OCI-LY7 (cell line): ENCODE results near the gene CEP55. TPM values are rescaled to one million over a fixed set of nuclear protein-coding genes. Genes with fewer than 3 reads are reported as not detected.

ENCODE experiments used
- BruUV-seq: library from RNA; stranded (reverse); fragments of 400-500 nt; replicated peaks from 2 replicates; lab custom pipeline; 2021; lab: Mats Ljungman, UMichigan
- CTCF ChIA-PET: fragments of 300-600 bp; sonication (Branson Sonifier 250); formaldehyde crosslinking; loops from one replicate; lab custom pipeline; 2022; ENCODE audit warnings: antibody characterized with exemption; ENCODE audit not compliant: unreplicated experiment; lab: Charles Lee
- POLR2A ChIA-PET: fragments of 300-600 bp; sonication (Branson Sonifier 250); formaldehyde crosslinking; loops from one replicate; lab custom pipeline; 2022; ENCODE audit warnings: antibody characterized with exemption; lab: Charles Lee
- DNase-seq: peaks from one replicate; pipeline ENCODE4 v3.0.0-alpha.2; 2015; ENCODE audit warnings: low spot score
- H2AFZ ChIP-seq: fragments of 200-600 bp; sonication (generic), shearing (Covaris generic); 2 replicates; pipeline ENCODE4 v1.6.1; 2014; ENCODE audit warnings: mild to moderate bottlenecking, antibody characterized with exemption, low read length, moderate library complexity
- H3K27ac ChIP-seq: fragments of 200-600 bp; sonication (generic); 2 replicates; pipeline ENCODE4 v1.5.1; 2014; ENCODE audit warnings: mixed run types, low read depth, mild to moderate bottlenecking, moderate library complexity, low read length, inconsistent platforms; ENCODE audit not compliant: poor library complexity, severe bottlenecking
- H3K36me3 ChIP-seq: fragments of 200-600 bp; sonication (generic); 2 replicates; pipeline ENCODE4 v1.6.1; 2014; ENCODE audit warnings: mild to moderate bottlenecking, antibody characterized with exemption, low read length, moderate library complexity, mixed read lengths; ENCODE audit not compliant: insufficient read depth
- H3K4me1 ChIP-seq: fragments of 200-600 bp; sonication (generic); 2 replicates; pipeline ENCODE4 v1.5.1; 2014; ENCODE audit warnings: mild to moderate bottlenecking, low read length; ENCODE audit not compliant: insufficient read depth, poor library complexity, severe bottlenecking
- H3K4me2 ChIP-seq: fragments of 200-600 bp; sonication (generic); 2 replicates; pipeline ENCODE4 v1.6.1; 2014; ENCODE audit warnings: mild to moderate bottlenecking, low read length
- H3K4me3 ChIP-seq: fragments of 200-600 bp; sonication (generic); 2 replicates; pipeline ENCODE4 v1.5.1; 2014; ENCODE audit warnings: mild to moderate bottlenecking, low read depth, low read length; ENCODE audit not compliant: poor library complexity, severe bottlenecking
- H3K79me2 ChIP-seq: fragments of 200-600 bp; sonication (generic); 2 replicates; pipeline ENCODE4 v1.6.1; 2016; ENCODE audit warnings: low read depth, mild to moderate bottlenecking, low read length, moderate library complexity, mixed read lengths; ENCODE audit not compliant: insufficient read depth
- H3K9me2 ChIP-seq: fragments of 200-600 bp; sonication (generic); 2 replicates; pipeline ENCODE4 v1.6.1; 2016; ENCODE audit warnings: mild to moderate bottlenecking, low read length, mixed read lengths; ENCODE audit not compliant: insufficient read depth
- H3K9me3 ChIP-seq: fragments of 200-600 bp; sonication (generic); 2 replicates; pipeline ENCODE4 v1.6.1; 2014; ENCODE audit warnings: mild to moderate bottlenecking, mixed run types, low read length, mixed read lengths
- H4K20me1 ChIP-seq: fragments of 200-600 bp; sonication (generic); 2 replicates; pipeline ENCODE4 v1.6.1; 2014; ENCODE audit warnings: mild to moderate bottlenecking, antibody characterized with exemption, low read length, moderate library complexity, mixed read lengths; ENCODE audit not compliant: insufficient read depth
- EZH2phosphoT487 ChIP-seq: fragments of 200-600 bp; sonication (generic); IDR thresholded peaks from 2 replicates; pipeline ENCODE4 v1.6.1; 2018; ENCODE audit warnings: low read depth, borderline replicate concordance, mild to moderate bottlenecking, mixed run types, antibody characterized with exemption, low read length, moderate library complexity, mixed read lengths
- intact Hi-C: fragments of 100-400 bp; cut with micrococcal nuclease; formaldehyde crosslinking; loops from one replicate; pipeline ENCODE4 v1.10.0; 2022; ENCODE audit not compliant: unreplicated experiment
- total RNA-seq, 2 experiments: library from RNA; depleted of rRNA in 1 of 2; stranded (reverse); fragments of >200 nt in 1 of 2; shearing (Covaris generic) in 1 of 2; gene quantifications; 2 replicates each; pipeline ENCODE4 v1.2.3, GENCODE V29; 2014 to 2022
- TF ChIP-seq, protein P1 (sequence below): fragments of 200-600 bp; sonication (generic); conservative IDR thresholded peaks from 2 replicates; pipeline ENCODE4 v1.5.1; 2014; ENCODE audit warnings: mild to moderate bottlenecking, antibody characterized with exemption, low read length, moderate library complexity, mixed read lengths

The CEP55 gene
- total RNA-seq, 2 experiments from 2014 or later, result 64.5 to 68.3 TPM

DNA sequence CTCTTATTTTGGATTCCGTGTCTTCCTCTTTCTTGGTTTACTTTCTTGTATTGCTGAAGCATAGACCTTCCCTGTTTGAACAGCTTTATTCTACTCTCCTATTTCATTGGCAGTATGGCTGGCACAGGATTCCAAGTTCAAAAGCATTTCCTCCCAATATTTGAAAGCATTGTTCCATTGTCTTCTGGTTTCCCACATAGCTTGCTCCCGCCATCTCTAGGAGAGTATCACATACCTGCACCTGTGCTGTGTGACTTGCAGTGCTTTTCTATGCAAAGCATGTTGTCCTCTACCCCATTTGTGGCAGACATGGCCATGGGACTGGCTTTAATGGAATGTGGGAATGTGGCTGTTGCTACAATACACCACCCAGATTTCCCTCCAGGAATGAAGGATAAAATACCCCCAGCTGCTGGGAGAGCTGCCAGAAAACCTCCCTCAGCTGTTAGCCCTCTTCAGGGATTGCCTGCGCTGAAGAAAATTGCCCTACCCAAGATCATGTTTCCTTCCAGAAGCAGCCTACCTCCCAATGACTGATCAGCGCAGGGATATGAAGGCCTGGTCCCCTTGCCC is 7.4 kb upstream of the CEP55 start:
- H2AFZ ChIP-seq, result no peak overlapping the region
- no peaks in the 10 kb centered on the region for H3K4me1 ChIP-seq
- H3K79me2 ChIP-seq, result no peaks in the 10 kb centered on the region
- ChIA-PET CTCF (no interaction called here), POLR2A (interaction anchor here (0.8 to 1.2 kb wide), 2 partner anchors 38 to 1278 kb away, joined by 3 read pairs; no protein-coding TSS in a partner anchor)
- no peak for TF ChIP-seq EZH2phosphoT487
- TF ChIP-seq, protein P1, sequence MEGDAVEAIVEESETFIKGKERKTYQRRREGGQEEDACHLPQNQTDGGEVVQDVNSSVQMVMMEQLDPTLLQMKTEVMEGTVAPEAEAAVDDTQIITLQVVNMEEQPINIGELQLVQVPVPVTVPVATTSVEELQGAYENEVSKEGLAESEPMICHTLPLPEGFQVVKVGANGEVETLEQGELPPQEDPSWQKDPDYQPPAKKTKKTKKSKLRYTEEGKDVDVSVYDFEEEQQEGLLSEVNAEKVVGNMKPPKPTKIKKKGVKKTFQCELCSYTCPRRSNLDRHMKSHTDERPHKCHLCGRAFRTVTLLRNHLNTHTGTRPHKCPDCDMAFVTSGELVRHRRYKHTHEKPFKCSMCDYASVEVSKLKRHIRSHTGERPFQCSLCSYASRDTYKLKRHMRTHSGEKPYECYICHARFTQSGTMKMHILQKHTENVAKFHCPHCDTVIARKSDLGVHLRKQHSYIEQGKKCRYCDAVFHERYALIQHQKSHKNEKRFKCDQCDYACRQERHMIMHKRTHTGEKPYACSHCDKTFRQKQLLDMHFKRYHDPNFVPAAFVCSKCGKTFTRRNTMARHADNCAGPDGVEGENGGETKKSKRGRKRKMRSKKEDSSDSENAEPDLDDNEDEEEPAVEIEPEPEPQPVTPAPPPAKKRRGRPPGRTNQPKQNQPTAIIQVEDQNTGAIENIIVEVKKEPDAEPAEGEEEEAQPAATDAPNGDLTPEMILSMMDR, result no peak
- no peak overlapping the region for H3K4me2 ChIP-seq
- no peak overlapping the region for H3K27ac ChIP-seq
- intact Hi-C loops, result no loop called here
- H3K9me2 ChIP-seq, result no peaks in the 10 kb centered on the region
- no peaks in the 10 kb centered on the region for H4K20me1 ChIP-seq
- DNase-seq, result no peak
- no peaks in the 10 kb centered on the region for H3K9me3 ChIP-seq
- no peaks in the 10 kb centered on the region for H3K36me3 ChIP-seq
- BruUV-seq, result no TSS peak
- H3K4me3 ChIP-seq, result no peak overlapping the region

GRCh38 chr10:93491602-93492121 is 4.8 kb upstream of the CEP55 start:
- no peak overlapping the region for H3K4me2 ChIP-seq
- intact Hi-C loops, result no loop called here
- no peaks in the 10 kb centered on the region for H3K36me3 ChIP-seq
- H3K9me3 ChIP-seq, result no peaks in the 10 kb centered on the region
- H2AFZ ChIP-seq, result no peak overlapping the region
- peaks cover 1% of the 10 kb centered on the region; the same call in 1 of the 2 replicates for H3K79me2 ChIP-seq
- H3K4me3 ChIP-seq, result no peak overlapping the region
- POLR2A ChIA-PET, result interaction anchor here (0.5 to 0.7 kb wide), 2 partner anchors 39 to 203 kb away, joined by 3 to 8 read pairs; no protein-coding TSS in a partner anchor
- H3K4me1 ChIP-seq, result peaks cover 12% of the 10 kb centered on the region
- TF ChIP-seq, protein P1, result no peak
- TF ChIP-seq EZH2phosphoT487, result no peak
- H4K20me1 ChIP-seq, result no peaks in the 10 kb centered on the region
- no peak for DNase-seq
- H3K27ac ChIP-seq, result no peak overlapping the region
- H3K9me2 ChIP-seq, result no peaks in the 10 kb centered on the region
- BruUV-seq, result no TSS peak
- CTCF ChIA-PET, result no interaction called here

- Histone ChIP-seq H3K9me2 (no peaks in the 10 kb centered on the region), H4K20me1 (no peaks in the 10 kb centered on the region), H3K4me1 (peaks cover 16% of the 10 kb centered on the region), H3K4me2 (no peak overlapping the region), H3K9me3 (no peaks in the 10 kb centered on the region), H2AFZ (no peak overlapping the region), H3K79me2 (peaks cover 16% of the 10 kb centered on the region), H3K4me3 (no peak overlapping the region), H3K36me3 (peaks cover 2% of the 10 kb centered on the region; the same call in 1 of the 2 replicates), H3K27ac (no peak overlapping the region)
- no TSS peak for BruUV-seq
- ChIA-PET CTCF (no interaction called here), POLR2A (no interaction called here)
- intact Hi-C loops, result no loop called here
- no peak for DNase-seq
- TF ChIP-seq, protein P1, result no peak
- no peak for TF ChIP-seq EZH2phosphoT487
Measured at GRCh38 chr10:93493162-93493561, 3.2 kb upstream of the CEP55 start.
